Measurements from ENCODE around the gene NAV2. TPM values are rescaled to one million over a fixed set of nuclear protein-coding genes. Genes with fewer than 3 reads are reported as not detected.

The NAV2 gene
- total RNA-seq, 2 donors from 2014 or later, result 21.3 to 45.3 TPM

- no peak overlapping the region for H3K4me3 ChIP-seq
- H3K9ac ChIP-seq (ENCODE audit: low read depth in 2 of 2, low read length in 2 of 2), result no peak overlapping the region
- no peak overlapping the region for H3K27ac ChIP-seq
- no peaks in the 10 kb centered on the region for H3K4me1 ChIP-seq
- H3K9me3 ChIP-seq, result no peaks in the 10 kb centered on the region
- DNase-seq, result no peak
- intact Hi-C loops (cut with DNase I), result no loop called here
- no peaks in the 10 kb centered on the region for H3K27me3 ChIP-seq
- no peak for TF ChIP-seq CTCF (IDR thresholded peaks at IDR 0.05)
- no peaks in the 10 kb centered on the region for H3K36me3 ChIP-seq
Measured at GRCh38 chr11:19734171-19734570, 21.5 kb downstream of the NAV2 start.

- Histone ChIP-seq H3K9ac (ENCODE audit: low read depth in 2 of 2, low read length in 2 of 2) (no peak overlapping the region), H3K4me1 (no peaks in the 10 kb centered on the region), H3K36me3 (no peaks in the 10 kb centered on the region), H3K4me3 (no peak overlapping the region), H3K27ac (no peak overlapping the region), H3K9me3 (no peaks in the 10 kb centered on the region), H3K27me3 (no peaks in the 10 kb centered on the region)
- DNase-seq, result no peak
- intact Hi-C loops (cut with DNase I), result no loop called here
- no peak for TF ChIP-seq CTCF (IDR thresholded peaks at IDR 0.05)
Measured at GRCh38 chr11:19735157-19735908, 22.7 kb downstream of the NAV2 start.

GRCh38 chr11:19735909-19736498 is 23.4 kb downstream of the NAV2 start:
- intact Hi-C loops (cut with DNase I), result no loop called here
- Histone ChIP-seq H3K27me3 (no peaks in the 10 kb centered on the region), H3K4me3 (no peak overlapping the region), H3K4me1 (no peaks in the 10 kb centered on the region), H3K27ac (no peak overlapping the region), H3K9me3 (no peaks in the 10 kb centered on the region), H3K36me3 (no peaks in the 10 kb centered on the region), H3K9ac (ENCODE audit: low read depth in 2 of 2, low read length in 2 of 2) (no peak overlapping the region)
- no peak for DNase-seq
- TF ChIP-seq CTCF (IDR thresholded peaks at IDR 0.05), result no peak

- intact Hi-C loops (cut with DNase I), result no loop called here
- Histone ChIP-seq H3K9ac (ENCODE audit: low read depth in 2 of 2, low read length in 2 of 2) (no peak overlapping the region), H3K27me3 (no peaks in the 10 kb centered on the region), H3K4me3 (no peak overlapping the region), H3K4me1 (no peaks in the 10 kb centered on the region), H3K27ac (no peak overlapping the region), H3K36me3 (no peaks in the 10 kb centered on the region), H3K9me3 (no peaks in the 10 kb centered on the region)
- TF ChIP-seq CTCF (IDR thresholded peaks at IDR 0.05), result no peak
- no peak for DNase-seq
Measured at GRCh38 chr11:19736831-19737230, 24.2 kb downstream of the NAV2 start.

GRCh38 chr11:19737575-19737974 is 24.9 kb downstream of the NAV2 start:
- no peaks in the 10 kb centered on the region for H3K36me3 ChIP-seq
- no peak for DNase-seq
- no peaks in the 10 kb centered on the region for H3K9me3 ChIP-seq
- no peak overlapping the region for H3K27ac ChIP-seq
- no peak overlapping the region for H3K9ac ChIP-seq (ENCODE audit: low read depth in 2 of 2, low read length in 2 of 2)
- no peak for TF ChIP-seq CTCF (IDR thresholded peaks at IDR 0.05)
- no peaks in the 10 kb centered on the region for H3K27me3 ChIP-seq
- no peaks in the 10 kb centered on the region for H3K4me1 ChIP-seq
- intact Hi-C loops (cut with DNase I), result no loop called here
- no peak overlapping the region for H3K4me3 ChIP-seq

Data from colonic mucosa (tissue), 4 donors.